Right lung (tissue), 5 donors: ENCODE data around the gene BMPR1A. TPM values are rescaled to one million over a fixed set of nuclear protein-coding genes. Genes with fewer than 3 reads are reported as not detected.
A peak's percentile ranks its signal among the peaks of the same experiment; 100 is the strongest.
"Not testable (repeated sequence)": the region's sequence is repeated elsewhere in the genome, so short reads cannot be mapped to it uniquely, and the experiment has no call there.

Experiments used
- DNase-seq, 2 donors: peaks; one replicate each; pipeline ENCODE4 v3.0.0-alpha.2; 2013
- polyA plus RNA-seq, 5 donors: library from polyadenylated mRNA; unstranded; fragments of 120-200 nt; gene quantifications; one replicate each; pipeline versions ENCODE4 v1.2.1 to v1.2.3, GENCODE V29; 2013; ENCODE audit warnings: inconsistent platforms in 1 of 5, low replicate concordance in 1 of 5; ENCODE audit not compliant: insufficient read length in 5 of 5, insufficient read depth in 1 of 5

Gene BMPR1A
- polyA plus RNA-seq, 5 donors: 53.2 to 90.9 (median 75.3) TPM

DNA sequence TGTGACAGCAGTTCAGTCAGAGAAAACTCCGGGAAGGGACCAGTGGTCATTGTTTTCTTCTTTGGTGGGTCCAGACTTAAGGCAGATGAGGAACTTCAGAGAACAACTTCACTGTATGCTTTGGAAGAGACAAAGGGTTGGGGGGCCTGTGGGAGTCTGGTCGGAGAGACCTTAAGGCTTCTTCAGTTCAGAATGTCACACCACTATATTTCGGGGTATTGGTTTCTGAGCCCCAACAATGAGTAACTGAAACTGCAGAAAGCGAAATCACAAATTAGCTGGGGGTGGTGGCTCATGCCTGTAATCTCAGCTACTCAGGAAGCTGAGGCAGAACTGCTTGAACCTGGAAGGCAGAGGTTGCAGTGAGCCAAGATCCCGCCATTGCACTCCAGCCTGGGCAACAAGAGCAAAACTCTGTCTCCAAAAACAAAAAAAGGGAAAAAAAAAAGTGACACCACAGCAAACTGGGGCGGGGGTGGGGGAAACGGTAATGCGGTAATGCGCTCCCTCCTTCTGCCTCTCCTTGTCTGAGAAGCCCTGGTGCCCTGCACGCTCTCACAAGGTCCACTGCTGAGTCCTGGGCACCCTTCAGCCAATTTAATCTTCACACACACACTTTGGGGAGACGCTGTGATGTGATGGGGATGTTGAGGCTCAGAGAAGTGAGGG lies 209.7 kb downstream of the BMPR1A start:
- DNase-seq: no peak

DNA sequence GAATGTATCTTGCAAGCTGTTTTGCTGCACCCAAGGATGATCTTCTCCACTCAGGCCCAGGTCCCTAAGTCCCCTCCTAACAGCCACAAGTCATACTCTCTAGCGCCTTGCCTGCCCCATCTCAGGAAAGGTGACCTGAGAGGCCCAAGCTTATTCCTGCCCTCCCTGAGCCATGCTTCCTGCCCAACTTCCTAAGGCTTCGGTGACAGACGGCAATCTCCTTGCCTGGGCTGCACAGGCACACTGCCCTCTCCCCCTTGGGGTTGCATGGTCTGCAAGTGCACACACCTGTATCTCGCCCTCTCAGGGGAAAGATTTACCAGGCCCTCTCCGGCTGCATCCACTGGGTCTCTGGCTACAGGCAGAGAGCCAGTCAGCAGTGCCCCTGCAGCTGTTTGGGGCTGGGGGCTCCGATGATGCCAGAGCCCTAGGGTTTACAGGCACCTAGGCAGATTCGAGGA lies 211.1 kb downstream of the BMPR1A start:
- no peak for DNase-seq

DNA sequence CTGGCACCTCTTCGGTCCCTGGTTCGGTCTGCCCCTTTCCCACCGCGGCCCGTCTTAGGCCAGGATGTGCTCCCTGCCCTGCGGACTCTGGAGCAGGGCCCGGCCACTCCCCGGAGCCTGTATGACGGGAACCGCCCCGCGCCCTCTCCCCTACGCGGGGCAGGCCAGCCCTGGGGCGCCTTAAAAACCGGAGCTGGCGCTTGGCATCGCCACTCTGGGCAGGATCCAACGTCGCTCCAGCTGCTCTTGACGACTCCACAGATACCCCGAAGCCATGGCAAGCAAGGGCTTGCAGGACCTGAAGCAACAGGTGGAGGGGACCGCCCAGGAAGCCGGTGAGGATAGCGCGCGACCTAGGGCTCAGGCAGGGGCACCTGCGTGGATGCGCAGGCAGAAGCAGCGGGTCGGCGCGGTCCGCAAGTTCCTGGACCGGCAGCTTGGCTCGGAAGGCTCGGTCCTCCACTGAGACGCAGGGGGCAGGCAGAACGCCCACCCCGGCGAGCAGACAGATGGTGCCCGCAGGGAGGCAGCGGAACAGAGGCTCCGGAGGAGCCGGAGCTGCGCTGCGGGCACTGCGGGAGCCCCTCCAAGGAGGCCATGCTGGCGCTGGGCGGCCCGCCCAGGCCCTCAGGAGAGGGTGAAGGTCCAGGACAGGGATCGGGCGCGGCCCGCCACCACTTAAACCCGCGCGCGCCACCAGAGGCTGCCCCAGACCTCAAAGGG lies 212.0 kb downstream of the BMPR1A start, which contains the start of gene ADIRF:
Gene ADIRF (plus strand): TSS at position 212 of the 723 bp plus-strand sequence. CDS start 63 bp downstream, at position 275.
- DNase-seq: no peak

GRCh38 chr10:86968994-86969355 lies 212.6 kb downstream of the BMPR1A start:
- no peak for DNase-seq

GRCh38 chr10:86969421-86970041 lies 213.1 kb downstream of the BMPR1A start:
- DNase-seq: no peak

DNA sequence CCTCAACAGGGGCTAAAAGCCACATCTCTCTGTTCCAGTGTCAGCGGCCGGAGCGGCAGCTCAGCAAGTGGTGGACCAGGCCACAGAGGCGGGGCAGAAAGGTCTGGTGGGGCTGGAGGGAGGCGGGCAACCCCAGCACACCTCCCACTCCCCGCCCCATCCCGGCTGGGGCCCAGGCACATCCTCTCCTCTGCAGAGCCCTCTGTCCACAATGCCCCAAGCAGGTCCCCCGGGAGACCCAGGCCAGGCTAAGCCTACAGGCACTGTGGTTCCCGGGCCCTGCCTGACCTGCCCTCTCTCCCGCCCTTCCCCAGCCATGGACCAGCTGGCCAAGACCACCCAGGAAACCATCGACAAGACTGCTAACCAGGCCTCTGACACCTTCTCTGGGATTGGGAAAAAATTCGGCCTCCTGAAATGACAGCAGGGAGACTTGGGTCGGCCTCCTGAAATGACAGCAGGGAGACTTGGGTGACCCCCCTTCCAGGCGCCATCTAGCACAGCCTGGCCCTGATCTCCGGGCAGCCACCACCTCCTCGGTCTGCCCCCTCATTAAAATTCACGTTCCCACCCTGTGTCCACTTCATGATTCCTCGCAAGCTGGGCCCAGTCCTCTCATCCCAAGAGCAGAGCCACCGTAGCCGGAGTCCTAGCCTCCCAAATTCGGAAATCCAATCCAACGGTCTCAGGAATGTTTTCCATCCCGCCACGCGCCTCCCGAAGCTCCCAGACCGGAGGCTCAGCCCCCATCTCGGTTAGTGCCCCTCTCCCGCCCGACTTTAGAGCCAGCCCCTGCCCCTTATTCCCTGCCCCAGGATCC lies 214.0 kb downstream of the BMPR1A start:
- no peak for DNase-seq

DNA sequence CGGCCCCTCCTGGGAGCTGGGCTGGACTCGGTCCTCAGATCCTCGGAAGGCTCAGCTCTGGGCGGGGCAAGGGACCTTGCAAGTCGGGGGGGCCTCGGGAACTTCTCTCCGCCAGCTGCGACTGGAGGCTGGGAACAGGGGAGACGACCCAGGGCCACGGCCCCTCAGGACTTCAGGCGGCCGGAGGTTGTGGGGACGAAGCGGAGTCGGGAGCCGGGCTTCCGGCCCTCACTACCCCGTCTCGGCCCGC lies 214.5 kb downstream of the BMPR1A start:
- no peak for DNase-seq

DNA sequence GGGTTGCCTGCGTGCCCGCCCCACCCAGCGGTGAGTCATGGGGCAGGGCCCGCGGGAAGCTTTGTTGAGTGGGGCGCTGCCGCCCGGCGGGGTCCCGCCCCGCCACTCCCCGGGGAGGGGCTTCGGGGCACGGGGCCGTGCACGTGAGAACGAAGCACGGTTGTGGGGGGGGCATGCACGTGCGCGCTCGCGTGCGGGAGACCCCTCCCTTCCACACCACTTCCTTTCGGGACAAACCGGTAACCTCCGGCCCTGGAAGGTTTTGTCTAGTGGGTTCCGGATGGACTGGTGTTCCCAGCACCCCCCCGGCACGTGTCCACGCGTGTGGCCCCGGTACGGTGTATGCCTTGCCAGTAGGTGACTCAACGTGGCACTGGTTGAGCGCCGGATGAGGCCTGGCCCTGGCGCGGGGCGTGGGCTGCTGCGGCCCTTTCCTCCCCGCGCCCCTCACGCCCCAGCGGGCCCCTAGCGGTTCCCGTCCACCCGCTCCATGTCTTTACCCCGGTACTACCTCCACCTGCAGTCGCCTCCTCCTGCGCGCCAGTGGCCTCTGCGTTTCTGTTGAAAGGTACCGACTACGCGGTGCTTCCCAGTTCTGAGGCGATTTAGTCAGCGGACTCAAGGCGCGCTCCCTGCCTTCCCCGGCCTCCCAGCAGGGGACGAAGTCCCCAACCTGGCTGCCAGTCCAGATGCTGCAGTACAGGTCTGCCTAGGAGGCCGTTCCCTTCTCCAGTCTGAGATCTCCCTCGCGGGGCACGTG lies 215.0 kb downstream of the BMPR1A start:
- DNase-seq: peak; percentile 90 to 92

DNA sequence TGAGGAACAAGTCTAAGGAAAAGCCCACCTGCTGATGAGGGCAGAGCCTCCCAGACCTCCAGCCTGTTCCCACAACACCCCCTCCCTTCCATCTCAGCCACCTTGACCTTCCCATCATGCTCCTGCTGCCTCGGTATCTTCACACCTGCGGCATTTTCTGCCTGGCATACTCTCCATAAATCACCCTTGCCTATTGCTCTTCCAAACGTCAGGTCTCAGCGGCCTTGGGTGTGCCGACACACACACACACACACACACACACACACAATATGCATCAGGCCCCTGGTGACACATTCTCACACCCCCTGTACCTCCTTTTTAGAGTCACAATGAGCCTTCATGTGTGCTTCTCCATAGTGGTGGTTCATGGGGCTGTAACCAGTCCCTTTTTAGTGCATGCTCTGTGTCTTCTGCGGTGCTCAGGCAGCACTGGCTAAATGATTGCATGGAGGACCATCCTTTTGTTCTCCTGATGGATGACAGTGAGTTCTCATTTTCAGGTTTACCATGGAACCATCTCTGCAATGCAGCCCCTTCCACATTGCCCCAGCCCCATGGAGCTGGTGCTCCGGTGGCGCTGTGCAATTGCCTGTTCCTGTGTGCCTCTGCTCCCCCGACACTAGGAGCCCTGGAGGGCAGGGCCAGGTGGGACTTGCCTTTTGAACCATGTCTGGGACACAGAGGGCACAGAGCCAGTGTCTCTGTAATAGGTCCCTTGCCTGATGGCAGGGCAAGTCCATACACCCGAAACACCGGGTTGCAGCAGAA lies 216.4 kb downstream of the BMPR1A start:
- DNase-seq: no peak

- no peak for DNase-seq
These were observed 218.1 kb downstream of the BMPR1A start for GRCh38 chr10:86974484-86974883.

DNA sequence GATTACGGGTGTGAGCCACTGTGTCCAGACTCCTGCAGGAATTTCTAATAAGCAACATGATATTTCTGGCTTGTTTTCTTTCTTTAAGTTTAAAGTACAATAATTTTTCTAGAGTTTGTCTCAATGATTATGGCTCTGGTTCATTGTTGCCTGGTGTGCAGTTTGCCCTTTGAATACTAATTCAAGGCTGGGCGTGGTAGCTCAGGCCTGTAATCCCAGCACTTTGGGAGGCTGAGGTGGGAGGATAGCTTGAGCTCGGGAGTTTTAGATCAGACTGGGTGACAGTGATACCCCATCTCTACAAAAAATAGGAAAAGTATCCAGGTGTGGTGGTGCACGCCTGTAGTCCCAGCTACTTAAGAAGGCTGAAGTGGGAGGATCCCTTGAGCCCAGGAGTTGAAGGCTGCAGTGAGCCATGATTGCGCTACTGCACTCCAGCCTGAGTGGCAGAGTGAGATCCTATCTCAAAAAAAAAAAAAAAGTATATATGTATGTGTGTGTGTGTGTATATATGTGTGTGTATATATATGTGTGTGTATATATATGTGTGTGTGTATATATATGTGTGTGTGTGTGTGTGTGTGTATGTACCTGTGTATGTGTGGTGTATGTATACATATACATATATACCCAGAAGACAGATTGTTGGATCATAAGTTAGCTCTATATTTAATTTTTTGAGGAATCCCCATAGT lies 220.1 kb downstream of the BMPR1A start:
- DNase-seq: no peak

- DNase-seq: not testable (repeated sequence)
These were observed 222.0 kb downstream of the BMPR1A start for GRCh38 chr10:86978457-86978856.

- DNase-seq: no peak
These were observed 222.9 kb downstream of the BMPR1A start for GRCh38 chr10:86979296-86979818.

DNA sequence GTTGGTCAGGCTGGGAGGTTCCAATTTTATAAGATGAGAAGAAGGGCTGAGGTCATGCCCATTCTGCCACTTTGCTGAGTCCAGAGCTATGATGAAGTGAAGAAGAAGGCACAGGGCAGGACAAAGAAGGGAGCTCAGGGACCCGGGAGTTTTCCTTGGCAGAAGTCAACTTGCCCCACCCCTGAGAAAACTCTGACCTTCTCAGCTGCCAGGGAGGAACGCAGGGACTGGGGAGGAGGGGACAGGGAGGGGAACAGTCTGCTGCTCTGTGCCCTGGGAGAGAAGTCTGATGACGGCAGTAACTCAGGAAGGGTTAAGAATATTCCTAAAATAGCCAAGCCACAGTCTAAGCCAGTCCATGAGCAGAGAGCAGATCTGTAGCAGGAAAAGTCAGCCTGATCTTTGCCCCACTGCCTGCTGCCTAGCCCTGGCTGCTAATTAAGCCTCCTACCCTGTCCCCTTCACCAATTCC lies 223.6 kb downstream of the BMPR1A start:
- no peak for DNase-seq

- not testable (repeated sequence) for DNase-seq
These were observed 224.6 kb downstream of the BMPR1A start for GRCh38 chr10:86981020-86981419.

DNA sequence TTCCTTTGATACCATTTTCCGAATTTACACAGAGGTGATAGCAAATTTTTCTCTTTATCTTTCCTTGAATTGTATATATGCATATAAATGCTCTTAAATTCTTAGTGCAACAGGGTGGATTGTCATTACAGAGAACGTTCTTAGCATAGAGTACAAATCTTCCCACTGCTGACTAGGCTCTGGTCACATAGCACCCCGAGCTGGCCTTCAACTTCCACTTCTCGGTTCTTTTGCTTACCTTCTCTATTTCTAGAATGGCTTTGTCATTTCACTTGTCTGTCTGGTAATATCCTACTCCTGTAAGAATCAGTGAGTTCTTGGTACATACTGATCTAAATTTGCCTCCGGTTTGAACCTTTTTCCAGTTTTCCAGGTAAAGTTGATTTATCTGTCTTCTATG lies 225.3 kb downstream of the BMPR1A start:
- no peak for DNase-seq
